Small intestine (tissue), 7 donors: ENCODE measurements around the gene DNAI1. TPM values are rescaled to one million over a fixed set of nuclear protein-coding genes. Genes with fewer than 3 reads are reported as not detected.

ENCODE experiments used
- DNase-seq, 2 donors: peaks; one replicate each; pipeline versions ENCODE4 v3.0.0 to v3.0.0-alpha.2; 2013
- FAIRE-seq: peaks from 2 replicates; lab custom pipeline; 2012; peaks lifted over from hg19 to GRCh38; lab: Jason Lieb, UNC
- H3K27ac ChIP-seq, 3 donors: one replicate each; pipeline ENCODE4 v1.5.1; 2013; ENCODE audit warnings: low read length in 2 of 3, mild to moderate bottlenecking in 2 of 3, control low read depth in 1 of 3, inconsistent platforms in 1 of 3, low read depth in 1 of 3, moderate library complexity in 1 of 3
- H3K27me3 ChIP-seq, 3 donors: one replicate each; pipeline ENCODE4 v1.6.1; 2013; ENCODE audit warnings: low read length in 3 of 3, inconsistent platforms in 1 of 3; ENCODE audit not compliant: control insufficient read depth in 3 of 3, insufficient read depth in 3 of 3
- H3K36me3 ChIP-seq, 3 donors: one replicate each; pipeline ENCODE4 v1.6.1; 2013; ENCODE audit warnings: low read length in 3 of 3, inconsistent platforms in 1 of 3, low read depth in 1 of 3, mild to moderate bottlenecking in 1 of 3, moderate library complexity in 1 of 3; ENCODE audit not compliant: control insufficient read depth in 3 of 3, insufficient read depth in 2 of 3
- H3K4me1 ChIP-seq, 3 donors: one replicate each; pipeline ENCODE4 v1.6.1; 2013; ENCODE audit warnings: low read length in 2 of 3, inconsistent platforms in 1 of 3, low read depth in 1 of 3, mild to moderate bottlenecking in 1 of 3, moderate library complexity in 1 of 3; ENCODE audit not compliant: control insufficient read depth in 3 of 3, insufficient read depth in 2 of 3
- H3K4me3 ChIP-seq, 3 donors: one replicate each; pipeline ENCODE4 v1.5.1; 2013; ENCODE audit warnings: low read length in 3 of 3, control low read depth in 1 of 3, inconsistent platforms in 1 of 3, low read depth in 1 of 3, mild to moderate bottlenecking in 1 of 3, moderate library complexity in 1 of 3
- H3K9me3 ChIP-seq, 2 donors: one replicate each; pipeline ENCODE4 v1.6.1; 2013; ENCODE audit warnings: low read depth in 1 of 2, low read length in 1 of 2; ENCODE audit not compliant: control insufficient read depth in 2 of 2, insufficient read depth in 1 of 2
- WGBS, 3 donors: extraction: QIAGEN DNeasy Blood & Tissue Kit; methylation state at CpG; one replicate each; pipeline ENCODE4 v1.1.7; 2013; 5-methylcytosine and 5-hydroxymethylcytosine counted together
- polyA plus RNA-seq, 4 donors: library from polyadenylated mRNA; stranded (reverse) in 3 of 4; unstranded in 1 of 4; fragments of 200-250 nt in 3 of 4; fragments of 120-200 nt in 1 of 4; gene quantifications; one replicate each; pipeline versions ENCODE4 v1.2.1 to v1.2.3, GENCODE V29; 2013
- donor health status: healthy with polysubstance abuse.
- donor health status: control.
- donor health status: control.
- donor health status: Bipolar disorder and iron deficiency.
- donor health status: healthy.

Gene DNAI1
- polyA plus RNA-seq, 4 donors, result 0.22 TPM; not detected in 3

DNA sequence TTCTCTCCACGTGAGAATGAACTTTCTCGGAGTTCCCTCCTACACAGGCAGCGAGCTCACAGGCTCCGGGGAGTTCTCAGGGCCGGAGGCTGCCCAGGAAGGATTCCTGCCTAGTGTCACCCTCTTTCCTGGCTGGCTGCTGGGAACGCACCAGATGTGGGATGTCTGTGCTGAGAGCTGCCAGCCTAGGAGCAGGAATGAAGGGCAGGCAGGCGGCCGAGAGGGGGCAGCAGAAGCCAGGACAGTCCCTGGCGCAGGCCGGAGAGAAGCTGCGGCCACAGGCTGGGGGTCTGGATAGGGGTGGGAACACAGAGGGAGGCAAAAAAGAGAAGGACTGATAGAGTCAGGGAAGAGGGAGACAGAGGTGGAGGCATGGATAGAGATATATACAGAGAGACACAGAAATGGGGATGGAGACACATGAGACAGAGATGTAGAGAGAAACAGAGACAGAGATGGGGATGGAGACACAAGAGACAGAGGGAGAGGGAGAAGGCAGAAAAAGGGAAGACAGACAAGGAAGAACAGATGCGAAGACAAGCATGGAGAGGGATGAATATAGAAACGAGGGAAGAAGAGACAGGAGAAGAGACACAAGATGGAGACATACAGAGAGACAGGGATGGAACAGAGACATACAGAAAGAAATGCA lies 89.5 kb downstream of the DNAI1 start:
- DNase-seq (peak; percentile 53 to 69), FAIRE-seq (no peak)
- Histone ChIP-seq H3K4me1 (no peaks in the 10 kb centered on the region), H3K9me3 (no peaks in the 10 kb centered on the region), H3K36me3 (no peaks in the 10 kb centered on the region), H3K4me3 (no peak overlapping the region), H3K27me3 (peaks cover 0 to 17% (median 0%) of the 10 kb centered on the region in 3 donors), H3K27ac (no peak overlapping the region)
- 15 to 22% (median 19%) methylated on average over 13 of the region's 13 CpGs for WGBS, 3 donors

DNA sequence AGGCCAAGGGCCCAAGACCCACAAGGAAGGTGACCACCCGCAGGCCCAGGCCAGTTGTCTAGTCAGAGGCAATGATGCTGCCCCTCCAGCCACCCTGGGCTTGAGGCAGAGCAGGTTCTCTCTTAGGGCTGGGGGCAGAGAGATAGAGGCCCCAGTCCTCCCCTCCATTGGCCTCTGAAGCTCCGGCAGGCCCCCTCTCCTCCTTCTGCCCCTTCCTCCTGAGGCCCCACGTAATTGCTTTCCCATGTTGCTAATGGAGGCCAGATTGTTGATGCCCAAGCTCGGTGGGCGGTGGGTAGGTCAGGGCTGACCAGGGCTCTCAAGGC lies 90.8 kb downstream of the DNAI1 start:
- no peaks in the 10 kb centered on the region for H3K36me3 ChIP-seq
- no peak overlapping the region for H3K4me3 ChIP-seq
- WGBS, 3 donors, result 82 to 91% (median 85%) methylated on average over 5 of the region's 5 CpGs
- H3K4me1 ChIP-seq, result no peaks in the 10 kb centered on the region
- no peak for FAIRE-seq
- no peak overlapping the region for H3K27ac ChIP-seq
- no peak for DNase-seq
- H3K9me3 ChIP-seq, result no peaks in the 10 kb centered on the region
- H3K27me3 ChIP-seq, result peaks cover 0 to 26% (median 0%) of the 10 kb centered on the region in 3 donors

DNA sequence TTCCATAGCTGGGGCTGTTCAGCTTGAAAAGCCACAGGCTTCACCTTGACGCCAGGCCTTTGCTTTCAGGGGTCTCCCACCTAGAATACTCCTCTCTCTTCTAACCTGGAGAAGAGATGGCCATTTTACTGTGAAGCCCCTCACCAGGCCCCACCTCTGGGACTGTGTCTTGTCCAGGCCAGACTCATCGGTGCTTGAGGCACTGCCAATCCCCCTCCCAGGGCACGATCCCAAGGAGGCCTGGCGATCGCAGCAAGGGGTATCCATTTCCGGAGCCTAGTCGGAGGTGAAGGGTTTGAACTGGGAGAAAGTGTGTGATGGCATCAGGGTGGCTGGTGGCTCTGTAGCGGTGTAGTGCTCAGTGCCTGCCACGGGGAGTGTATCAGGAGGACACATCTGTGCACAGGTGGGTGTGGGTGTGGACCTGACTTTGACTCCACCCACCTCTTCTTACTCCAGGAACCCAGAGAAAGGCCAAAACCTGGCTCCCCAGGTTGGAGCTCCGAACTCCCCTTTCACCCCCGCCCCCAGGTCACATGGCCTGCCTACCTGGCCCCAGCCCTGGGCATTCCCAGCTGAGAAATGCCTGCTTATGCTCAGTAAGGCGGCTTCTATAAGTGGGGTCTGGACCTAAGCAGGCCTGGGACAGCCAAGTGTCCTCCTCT lies 91.5 kb downstream of the DNAI1 start:
- H3K4me1 ChIP-seq, result no peaks in the 10 kb centered on the region
- peaks cover 0 to 34% (median 0%) of the 10 kb centered on the region in 3 donors for H3K27me3 ChIP-seq
- FAIRE-seq (no peak), DNase-seq (no peak)
- no peaks in the 10 kb centered on the region for H3K9me3 ChIP-seq
- H3K4me3 ChIP-seq, result no peak overlapping the region
- no peak overlapping the region for H3K27ac ChIP-seq
- H3K36me3 ChIP-seq, result peaks cover 0 to 2% (median 0%) of the 10 kb centered on the region in 3 donors
- 73 to 86% (median 78%) methylated on average over 12 of the region's 12 CpGs for WGBS, 3 donors

DNA sequence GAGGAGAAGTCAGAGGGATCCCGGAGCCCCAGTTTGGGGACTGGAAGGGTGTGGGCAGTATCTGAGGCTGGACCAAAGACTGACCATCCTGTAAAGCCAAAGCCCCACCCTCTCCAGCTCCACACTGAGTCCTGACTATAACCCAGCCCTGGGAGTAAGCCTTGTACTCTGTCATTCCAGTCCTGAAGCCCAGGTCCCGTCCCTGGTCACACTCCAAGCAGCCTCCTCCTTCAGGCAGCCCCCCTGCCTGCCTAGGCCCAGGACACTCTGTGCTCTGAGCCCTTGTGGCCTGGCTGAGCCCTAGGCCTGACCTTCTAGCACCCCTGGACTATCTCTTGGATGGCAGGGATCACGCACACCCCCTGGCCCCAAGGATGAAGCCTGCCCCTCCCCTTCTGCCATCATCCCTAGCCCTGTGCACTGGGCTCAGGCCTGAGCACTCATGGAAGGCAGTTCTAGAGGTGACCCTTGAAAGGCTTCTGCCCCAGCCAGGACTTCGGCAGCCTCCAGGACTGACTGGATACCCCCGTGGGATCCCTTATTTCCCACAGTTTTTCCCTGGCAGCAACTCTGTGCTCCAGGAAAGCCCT lies 92.2 kb downstream of the DNAI1 start:
- Histone ChIP-seq H3K27ac (no peak overlapping the region), H3K9me3 (no peaks in the 10 kb centered on the region), H3K4me3 (no peak overlapping the region), H3K27me3 (peaks cover 0 to 32% (median 0%) of the 10 kb centered on the region in 3 donors), H3K4me1 (no peaks in the 10 kb centered on the region), H3K36me3 (peaks cover 0 to 2% (median 0%) of the 10 kb centered on the region in 3 donors)
- DNase-seq (no peak), FAIRE-seq (no peak)
- 71 to 86% (median 81%) methylated on average over 5 of the region's 5 CpGs for WGBS, 3 donors

DNA sequence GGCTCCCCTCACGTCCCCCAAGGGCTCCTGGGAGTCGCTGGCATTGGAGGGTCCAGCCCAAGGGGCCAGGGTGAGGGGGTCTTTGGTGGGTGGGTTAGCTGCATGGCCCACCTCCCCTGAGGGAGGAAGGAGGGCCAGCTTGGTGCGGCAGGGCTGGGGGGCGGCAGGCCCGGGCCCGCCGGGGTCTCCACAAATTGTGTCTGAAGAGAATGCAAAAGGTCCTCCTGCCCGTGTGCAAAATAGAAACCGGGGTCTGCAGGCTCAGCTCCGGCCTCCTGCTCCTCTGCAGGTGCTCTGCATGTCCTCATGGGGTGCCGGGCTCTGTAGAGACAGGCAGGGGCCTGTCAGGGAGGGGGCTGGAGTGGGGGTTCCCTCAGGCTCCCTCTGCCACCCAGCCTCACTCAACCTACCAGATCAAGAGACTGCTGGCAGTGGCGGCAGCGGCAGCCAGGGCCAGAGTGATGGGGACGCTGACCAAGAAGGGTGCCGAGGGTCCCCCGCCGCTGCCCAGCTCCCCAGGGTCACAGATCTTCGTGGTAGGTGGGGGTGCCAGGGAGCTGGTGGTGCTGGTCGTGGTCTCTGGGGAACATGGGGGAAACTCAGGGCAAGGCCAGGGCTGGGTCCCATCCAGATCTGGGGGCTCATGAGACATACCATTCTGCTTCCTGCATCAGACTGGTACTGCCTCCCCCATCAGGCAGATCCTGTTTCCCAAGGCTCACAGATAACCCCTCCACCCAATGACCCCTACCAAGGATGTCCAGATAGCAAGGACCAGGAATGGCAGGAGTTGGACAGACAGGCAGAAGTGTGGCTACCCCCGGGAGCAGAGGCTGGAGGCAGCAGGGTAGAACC lies 93.4 kb downstream of the DNAI1 start:
- 78 to 89% (median 89%) methylated on average over 20 of the region's 20 CpGs for WGBS, 3 donors
- FAIRE-seq (no peak), DNase-seq (no peak)
- Histone ChIP-seq H3K36me3 (peaks cover 0 to 5% (median 0%) of the 10 kb centered on the region in 3 donors), H3K4me3 (no peak overlapping the region), H3K9me3 (no peaks in the 10 kb centered on the region), H3K27me3 (peaks cover 0 to 34% (median 0%) of the 10 kb centered on the region in 3 donors), H3K27ac (no peak overlapping the region), H3K4me1 (no peaks in the 10 kb centered on the region)

DNA sequence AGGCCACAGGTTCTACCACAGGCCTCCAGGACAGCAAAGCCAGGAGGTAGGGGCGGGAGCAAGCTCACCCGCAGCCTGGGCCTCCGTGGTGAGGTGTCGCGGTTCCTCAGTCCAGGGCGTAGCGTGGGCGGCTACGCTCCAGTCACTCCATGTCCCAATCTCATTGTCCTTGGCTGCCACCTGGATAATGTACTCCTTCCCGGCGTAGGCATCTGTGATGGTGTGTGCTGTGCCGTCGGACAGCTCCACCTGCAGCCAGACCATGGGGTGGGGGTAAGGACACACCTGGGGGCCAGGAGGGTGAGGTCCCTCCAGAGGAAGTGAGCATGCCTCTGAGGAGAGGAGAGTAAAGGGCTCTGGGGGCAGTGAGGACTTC lies 94.0 kb downstream of the DNAI1 start:
- H3K4me1 ChIP-seq, result no peaks in the 10 kb centered on the region
- DNase-seq (no peak), FAIRE-seq (no peak)
- no peak overlapping the region for H3K27ac ChIP-seq
- peaks cover 0 to 8% (median 0%) of the 10 kb centered on the region in 3 donors for H3K36me3 ChIP-seq
- no peak overlapping the region for H3K4me3 ChIP-seq
- WGBS, 3 donors, result 52 to 80% (median 62%) methylated on average over 13 of the region's 13 CpGs
- peaks cover 0 to 35% (median 4%) of the 10 kb centered on the region in 3 donors for H3K27me3 ChIP-seq
- no peaks in the 10 kb centered on the region for H3K9me3 ChIP-seq

DNA sequence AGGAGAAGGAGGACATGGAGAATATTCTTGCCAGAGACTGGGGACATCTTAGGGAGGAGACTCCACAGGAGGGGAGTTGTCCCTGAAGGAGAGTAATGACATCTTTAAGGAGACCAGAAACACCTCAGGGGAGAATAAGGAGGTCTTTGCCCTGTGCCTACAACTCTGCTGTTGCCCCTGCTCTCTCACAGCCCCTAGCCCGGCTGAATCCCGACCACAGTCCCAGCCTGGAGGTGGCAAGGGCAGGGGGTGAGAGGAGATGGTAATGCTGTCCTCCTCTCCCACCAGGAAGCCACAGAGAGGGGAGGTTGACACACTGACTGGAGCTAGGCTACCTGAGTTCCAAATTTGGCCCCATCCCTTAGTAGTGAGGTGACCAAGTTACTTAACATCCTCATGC lies 94.4 kb downstream of the DNAI1 start:
- Histone ChIP-seq H3K4me1 (no peaks in the 10 kb centered on the region), H3K27me3 (peaks cover 0 to 35% (median 4%) of the 10 kb centered on the region in 3 donors), H3K4me3 (no peak overlapping the region), H3K36me3 (peaks cover 0 to 8% (median 0%) of the 10 kb centered on the region in 3 donors), H3K27ac (no peak overlapping the region), H3K9me3 (no peaks in the 10 kb centered on the region)
- WGBS, 3 donors, result 87 to 94% (median 93%) methylated on average over 2 of the region's 2 CpGs
- no peak for DNase-seq
- FAIRE-seq, result no peak

DNA sequence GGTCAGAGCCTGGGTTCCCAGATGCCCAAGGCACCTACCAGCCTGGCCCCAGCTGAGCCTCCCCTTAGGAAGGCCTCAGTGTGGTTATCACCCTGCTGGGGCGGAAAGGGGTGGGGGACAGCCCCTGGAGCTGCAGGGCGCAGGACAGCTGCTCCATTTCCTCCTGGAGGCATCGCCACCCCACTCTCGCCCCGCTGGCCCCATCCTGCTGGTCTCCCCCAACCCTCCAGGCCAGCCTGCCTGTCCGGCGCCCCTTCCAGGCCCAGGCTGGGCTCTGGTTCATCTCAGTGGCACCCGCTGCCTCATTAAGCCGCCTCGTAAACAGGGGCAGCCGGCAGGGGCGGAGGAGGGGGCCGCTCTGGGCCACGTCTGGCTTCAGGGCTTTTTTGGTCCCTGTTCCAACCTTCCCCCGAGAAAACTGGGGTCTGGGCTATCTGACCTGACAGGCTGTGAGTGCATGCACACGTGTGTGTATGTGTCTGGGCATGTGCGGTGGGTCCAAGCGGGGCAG lies 95.0 kb downstream of the DNAI1 start:
- no peaks in the 10 kb centered on the region for H3K9me3 ChIP-seq
- DNase-seq, result no peak
- FAIRE-seq, result no peak
- peaks cover 0 to 8% (median 0%) of the 10 kb centered on the region in 3 donors for H3K36me3 ChIP-seq
- H3K27ac ChIP-seq, result no peak overlapping the region
- 83 to 87% (median 84%) methylated on average over 18 of the region's 18 CpGs for WGBS, 3 donors
- peaks cover 0 to 40% (median 4%) of the 10 kb centered on the region in 3 donors for H3K27me3 ChIP-seq
- no peak overlapping the region for H3K4me3 ChIP-seq
- no peaks in the 10 kb centered on the region for H3K4me1 ChIP-seq
